SU-DHL-6 (cell line): Measurements from ENCODE around the gene SPSB3.

Experiments used
- H2AFZ ChIP-seq: fragments of 200-600 bp; sonication (generic); 2 replicates; pipeline ENCODE4 v1.6.1; 2014; ENCODE audit warnings: low read depth, mild to moderate bottlenecking, moderate library complexity, mixed read lengths, antibody characterized with exemption, low read length; ENCODE audit not compliant: severe bottlenecking
- H3F3A ChIP-seq: fragments of 200-600 bp; shearing (Covaris generic); 2 replicates; pipeline ENCODE4 v1.6.0; 2016; ENCODE audit warnings: antibody characterized with exemption, mild to moderate bottlenecking; ENCODE audit not compliant: insufficient read depth
- H3K27ac ChIP-seq: fragments of 200-600 bp; sonication (generic); 2 replicates; pipeline ENCODE4 v1.5.1; 2016; ENCODE audit warnings: low read depth, mild to moderate bottlenecking, low read length, moderate library complexity, mixed read lengths
- H3K27me3 ChIP-seq: fragments of 200-600 bp; sonication (generic), shearing (Covaris generic); 2 replicates; pipeline ENCODE4 v1.6.0; 2014; ENCODE audit warnings: mild to moderate bottlenecking, low read length
- H3K36me3 ChIP-seq: fragments of 200-600 bp; sonication (generic); 2 replicates; pipeline ENCODE4 v1.6.1; 2014; ENCODE audit warnings: mild to moderate bottlenecking, low read length, mixed read lengths
- H3K4me2 ChIP-seq: fragments of 300-600, 200-600 bp; shearing (Covaris generic), sonication (generic); 2 replicates; pipeline ENCODE4 v1.6.0; 2014; ENCODE audit warnings: low read length, low read depth, mild to moderate bottlenecking; ENCODE audit not compliant: poor library complexity, severe bottlenecking
- H3K4me3 ChIP-seq: fragments of 200-600 bp; sonication (generic); 2 replicates; pipeline ENCODE4 v1.5.1; 2014; ENCODE audit warnings: antibody characterized with exemption, low read length, mild to moderate bottlenecking, mixed read lengths; ENCODE audit not compliant: insufficient read depth, poor library complexity, severe bottlenecking
- H3K79me2 ChIP-seq: fragments of 200-600 bp; sonication (generic); 2 replicates; pipeline ENCODE4 v1.6.1; 2014; ENCODE audit warnings: mild to moderate bottlenecking, low read length, moderate library complexity; ENCODE audit not compliant: insufficient read depth
- H3K9ac ChIP-seq: fragments of 200-600 bp; sonication (generic); 2 replicates; pipeline ENCODE4 v1.7.0; 2014; ENCODE audit warnings: mild to moderate bottlenecking, low read length
- H3K9me2 ChIP-seq: fragments of 200-600 bp; sonication (generic); replicated peaks from 2 replicates; pipeline ENCODE4 v1.6.1; 2014; ENCODE audit warnings: low read length; ENCODE audit not compliant: insufficient read depth
- H3K9me3 ChIP-seq: fragments of 200-600 bp; sonication (generic); 2 replicates; pipeline ENCODE4 v1.6.1; 2014; ENCODE audit warnings: low read length, mixed read lengths; ENCODE audit not compliant: insufficient read depth
- H4K20me1 ChIP-seq: fragments of 200-600 bp; sonication (generic); 2 replicates; pipeline ENCODE4 v1.6.1; 2014; ENCODE audit warnings: low read depth, mild to moderate bottlenecking, antibody characterized with exemption, low read length, moderate library complexity, mixed read lengths
- EZH2phosphoT487 ChIP-seq: fragments of 200-600 bp; sonication (generic), shearing (Covaris generic); conservative IDR thresholded peaks from 2 replicates; pipeline ENCODE4 v1.6.1; 2018; ENCODE audit warnings: mild to moderate bottlenecking, antibody characterized with exemption, low read length, moderate library complexity, mixed read lengths
- TF ChIP-seq, protein P1 (sequence below): fragments of 200-600 bp; sonication (generic); IDR thresholded peaks from one replicate; pipeline ENCODE4 v1.5.1; 2017; ENCODE audit warnings: antibody characterized with exemption, mild to moderate bottlenecking, low read length, moderate library complexity; ENCODE audit not compliant: insufficient read depth, poor library complexity, severe bottlenecking

The SPSB3 gene

DNA sequence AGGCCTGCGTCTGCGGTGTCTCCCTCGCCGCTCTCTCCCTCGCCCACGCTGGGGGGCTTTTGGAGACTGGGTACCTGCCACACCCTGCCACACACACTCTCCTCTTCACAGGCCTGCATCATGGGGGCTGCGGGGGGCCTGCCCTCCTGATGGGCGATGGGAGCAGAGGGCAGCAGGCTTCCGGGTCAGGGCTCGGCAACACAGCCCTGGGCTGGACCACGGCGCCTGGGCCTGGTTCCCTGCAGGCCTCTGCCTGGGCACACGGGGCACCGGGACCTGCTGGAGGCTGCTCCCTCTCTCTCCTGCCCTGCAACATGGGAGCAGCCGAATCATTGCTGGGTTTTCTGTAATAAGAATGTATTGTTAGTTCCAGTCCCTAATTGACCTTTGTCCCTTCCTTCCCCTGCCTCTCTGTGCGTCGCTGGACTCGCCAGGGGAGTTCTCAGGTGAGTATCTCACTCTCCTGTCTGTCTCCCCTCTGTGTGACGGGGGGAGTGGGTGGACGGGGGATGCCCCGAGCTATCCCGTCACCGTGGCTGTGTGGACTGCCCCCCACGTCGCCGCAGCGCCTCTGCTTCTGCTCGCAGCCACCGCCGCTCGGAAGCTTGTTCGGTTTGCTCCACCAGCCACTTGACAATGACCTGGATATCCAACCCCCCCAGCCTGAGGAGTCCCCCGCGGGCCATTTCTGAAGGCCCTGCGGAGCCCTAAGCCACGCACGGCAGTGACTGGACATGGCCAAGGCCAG lies 24.5 kb downstream of the SPSB3 start:
- no peaks in the 10 kb centered on the region for H3K9me2 ChIP-seq
- no peaks in the 10 kb centered on the region for H3K79me2 ChIP-seq
- H3K4me2 ChIP-seq, result no peak overlapping the region
- no peak overlapping the region for H3K4me3 ChIP-seq
- H3K9me3 ChIP-seq, result no peaks in the 10 kb centered on the region
- H3K27ac ChIP-seq, result no peak overlapping the region
- no peaks in the 10 kb centered on the region for H3F3A ChIP-seq
- no peak overlapping the region for H3K9ac ChIP-seq
- no peaks in the 10 kb centered on the region for H4K20me1 ChIP-seq
- no peaks in the 10 kb centered on the region for H3K36me3 ChIP-seq
- H3K27me3 ChIP-seq, result no peaks in the 10 kb centered on the region
- TF ChIP-seq, protein P1, sequence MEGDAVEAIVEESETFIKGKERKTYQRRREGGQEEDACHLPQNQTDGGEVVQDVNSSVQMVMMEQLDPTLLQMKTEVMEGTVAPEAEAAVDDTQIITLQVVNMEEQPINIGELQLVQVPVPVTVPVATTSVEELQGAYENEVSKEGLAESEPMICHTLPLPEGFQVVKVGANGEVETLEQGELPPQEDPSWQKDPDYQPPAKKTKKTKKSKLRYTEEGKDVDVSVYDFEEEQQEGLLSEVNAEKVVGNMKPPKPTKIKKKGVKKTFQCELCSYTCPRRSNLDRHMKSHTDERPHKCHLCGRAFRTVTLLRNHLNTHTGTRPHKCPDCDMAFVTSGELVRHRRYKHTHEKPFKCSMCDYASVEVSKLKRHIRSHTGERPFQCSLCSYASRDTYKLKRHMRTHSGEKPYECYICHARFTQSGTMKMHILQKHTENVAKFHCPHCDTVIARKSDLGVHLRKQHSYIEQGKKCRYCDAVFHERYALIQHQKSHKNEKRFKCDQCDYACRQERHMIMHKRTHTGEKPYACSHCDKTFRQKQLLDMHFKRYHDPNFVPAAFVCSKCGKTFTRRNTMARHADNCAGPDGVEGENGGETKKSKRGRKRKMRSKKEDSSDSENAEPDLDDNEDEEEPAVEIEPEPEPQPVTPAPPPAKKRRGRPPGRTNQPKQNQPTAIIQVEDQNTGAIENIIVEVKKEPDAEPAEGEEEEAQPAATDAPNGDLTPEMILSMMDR, result no peak
- TF ChIP-seq EZH2phosphoT487, result no peak
- H2AFZ ChIP-seq, result no peak overlapping the region

DNA sequence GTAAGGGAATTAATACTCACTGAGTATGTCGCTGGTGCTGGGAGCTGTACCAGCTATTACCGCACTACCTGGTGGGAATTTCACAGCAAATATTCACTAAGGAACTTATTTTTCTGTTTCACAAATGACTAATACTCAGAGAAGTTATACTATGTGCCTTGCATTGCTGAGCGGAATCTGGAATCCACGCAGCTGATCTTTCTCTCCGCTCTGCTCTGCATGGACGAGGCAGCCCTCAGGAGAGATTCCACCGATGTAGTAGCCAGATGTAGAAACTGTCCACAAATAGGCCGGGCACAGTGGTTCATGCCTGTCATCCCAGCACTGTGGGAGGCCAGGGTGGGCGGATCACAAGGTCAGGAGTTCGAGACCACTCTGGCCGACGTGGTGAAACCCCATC lies 28.2 kb downstream of the SPSB3 start:
- no peaks in the 10 kb centered on the region for H3K9me2 ChIP-seq
- H3K9me3 ChIP-seq, result no peaks in the 10 kb centered on the region
- H2AFZ ChIP-seq, result no peak overlapping the region
- no peaks in the 10 kb centered on the region for H3K79me2 ChIP-seq
- no peaks in the 10 kb centered on the region for H3K27me3 ChIP-seq
- H3F3A ChIP-seq, result no peaks in the 10 kb centered on the region
- H3K27ac ChIP-seq, result no peak overlapping the region
- no peak overlapping the region for H3K4me3 ChIP-seq
- H3K36me3 ChIP-seq, result no peaks in the 10 kb centered on the region
- TF ChIP-seq, protein P1, result no peak
- TF ChIP-seq EZH2phosphoT487, result no peak
- no peak overlapping the region for H3K9ac ChIP-seq
- no peak overlapping the region for H3K4me2 ChIP-seq
- H4K20me1 ChIP-seq, result no peaks in the 10 kb centered on the region

DNA sequence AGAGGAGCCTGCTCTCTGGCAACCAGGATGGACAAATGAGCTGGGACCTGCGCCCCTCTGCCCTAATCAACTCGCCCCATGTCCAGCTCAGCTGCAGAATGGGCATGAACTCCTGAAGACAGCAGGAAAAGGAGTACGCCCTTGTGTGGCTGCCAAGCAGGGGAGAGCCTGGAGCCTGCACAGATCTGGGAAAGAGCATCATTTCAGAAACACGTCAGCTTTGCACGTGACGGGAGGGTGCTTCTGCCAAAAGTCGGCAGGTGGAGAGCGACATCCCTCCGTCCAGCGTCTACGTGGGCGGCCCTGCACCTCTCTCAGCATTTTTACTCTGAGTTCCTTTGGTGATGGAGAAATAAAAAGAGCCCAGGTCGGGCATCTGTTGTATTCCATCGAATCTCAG lies 29.5 kb downstream of the SPSB3 start:
- Histone ChIP-seq H3K9ac (no peak overlapping the region), H3K9me3 (no peaks in the 10 kb centered on the region), H2AFZ (no peak overlapping the region), H3K4me3 (no peak overlapping the region), H3K4me2 (no peak overlapping the region), H3K27me3 (no peaks in the 10 kb centered on the region), H3K9me2 (no peaks in the 10 kb centered on the region), H3F3A (no peaks in the 10 kb centered on the region), H3K79me2 (no peaks in the 10 kb centered on the region), H4K20me1 (no peaks in the 10 kb centered on the region), H3K27ac (no peak overlapping the region), H3K36me3 (no peaks in the 10 kb centered on the region)
- TF ChIP-seq, protein P1, result no peak
